CD4-positive, alpha-beta T cell (primary cell): ENCODE measurements around the gene BTG4. TPM values are rescaled to one million over a fixed set of nuclear protein-coding genes. Genes with fewer than 3 reads are reported as not detected.

Experiments used
- ATAC-seq: fragments of 200-7000 bp; cut with Tn5 transposase; one replicate; pipeline ENCODE4 v1.10.0; 2022; ENCODE audit warnings: mild to moderate bottlenecking; ENCODE audit not compliant: poor library complexity
- CTCF ChIA-PET: fragments of 350-600 bp; sonication (Branson Sonifier 250); formaldehyde crosslinking; loops from one replicate; lab custom pipeline; 2021; ENCODE audit warnings: antibody characterized with exemption, inconsistent platforms; lab: Charles Lee
- POLR2A ChIA-PET: fragments of 350-600 bp; sonication (Branson Sonifier 250); formaldehyde crosslinking; loops from one replicate; lab custom pipeline; 2021; ENCODE audit warnings: antibody characterized with exemption, inconsistent platforms; lab: Charles Lee
- DNase-seq, 14 experiments: peaks; one replicate each; pipeline ENCODE4 v3.0.0-alpha.2; 2013 to 2020; ENCODE audit warnings: mixed read lengths in 2 of 14
- H3K27ac ChIP-seq, 2 donors: one replicate each; pipeline versions ENCODE4 v1.5.1 to v1.7.0; 2013; ENCODE audit warnings: low read length in 2 of 2, low read depth in 1 of 2, mild to moderate bottlenecking in 1 of 2
- H3K27me3 ChIP-seq, 2 experiments: 1 replicate in 1 of 2; 2 replicates in 1 of 2; pipeline versions ENCODE4 v1.6.1 to v1.7.0; 2013; ENCODE audit warnings: low read length in 2 of 2, control low read depth in 1 of 2, mild to moderate bottlenecking in 1 of 2, moderate library complexity in 1 of 2; ENCODE audit not compliant: insufficient read depth in 2 of 2, control insufficient read depth in 1 of 2
- H3K36me3 ChIP-seq: one replicate; pipeline ENCODE4 v1.6.1; 2013; ENCODE audit warnings: low read length, control low read depth; ENCODE audit not compliant: insufficient read depth
- H3K4me1 ChIP-seq: one replicate; pipeline ENCODE4 v1.6.1; 2013; ENCODE audit warnings: low read length, control low read depth; ENCODE audit not compliant: insufficient read depth
- H3K4me3 ChIP-seq: one replicate; pipeline ENCODE4 v1.5.1; 2013; ENCODE audit warnings: mild to moderate bottlenecking, low read length, moderate library complexity
- H3K9me3 ChIP-seq, 2 experiments: 1 replicate in 1 of 2; 2 replicates in 1 of 2; pipeline versions ENCODE4 v1.6.1 to v1.7.0; 2013; ENCODE audit warnings: low read length in 2 of 2, mild to moderate bottlenecking in 2 of 2, control low read depth in 1 of 2, moderate library complexity in 1 of 2; ENCODE audit not compliant: control insufficient read depth in 1 of 2, insufficient read depth in 1 of 2
- H3K27ac Mint-ChIP-seq: one replicate; pipeline ENCODE4 v1.8.0; 2020; ENCODE audit warnings: mixed read lengths
- H3K27me3 Mint-ChIP-seq: one replicate; pipeline ENCODE4 v1.8.0; 2021; ENCODE audit warnings: mixed read lengths
- H3K36me3 Mint-ChIP-seq: one replicate; pipeline ENCODE4 v1.8.0; 2021; ENCODE audit warnings: low read depth, mixed read lengths
- H3K4me1 Mint-ChIP-seq: one replicate; pipeline ENCODE4 v1.8.0; 2021; ENCODE audit warnings: low read depth, mixed read lengths
- H3K4me3 Mint-ChIP-seq: one replicate; pipeline ENCODE4 v1.8.0; 2020; ENCODE audit warnings: mild to moderate bottlenecking, mixed read lengths
- H3K9me3 Mint-ChIP-seq: one replicate; pipeline ENCODE4 v1.8.0; 2020; ENCODE audit warnings: mixed read lengths
- intact Hi-C, 2 experiments: fragments of 100-400 bp; cut with DNase I in 1 of 2; cut with micrococcal nuclease in 1 of 2; formaldehyde crosslinking; loops; one replicate each; pipeline versions ENCODE4 v1.15.1 to v1.9.0; 2023 to 2025; cut with DNase I, micrococcal nuclease
- total RNA-seq, 174 experiments: library from RNA in 2 of 174; stranded (reverse) in 2 of 174; gene quantifications; one replicate each; pipeline ENCODE4 v1.2.3 and lab custom pipeline; 2021 to 2026
- TF ChIP-seq, protein P1 (sequence below): fragments of 200-600 bp; IDR thresholded peaks from one replicate; pipeline ENCODE4 v1.8.0; 2022; ENCODE audit warnings: antibody characterized with exemption, mild to moderate bottlenecking

Gene BTG4
- total RNA-seq, 2 experiments from 2014 or later, result not detected

DNA sequence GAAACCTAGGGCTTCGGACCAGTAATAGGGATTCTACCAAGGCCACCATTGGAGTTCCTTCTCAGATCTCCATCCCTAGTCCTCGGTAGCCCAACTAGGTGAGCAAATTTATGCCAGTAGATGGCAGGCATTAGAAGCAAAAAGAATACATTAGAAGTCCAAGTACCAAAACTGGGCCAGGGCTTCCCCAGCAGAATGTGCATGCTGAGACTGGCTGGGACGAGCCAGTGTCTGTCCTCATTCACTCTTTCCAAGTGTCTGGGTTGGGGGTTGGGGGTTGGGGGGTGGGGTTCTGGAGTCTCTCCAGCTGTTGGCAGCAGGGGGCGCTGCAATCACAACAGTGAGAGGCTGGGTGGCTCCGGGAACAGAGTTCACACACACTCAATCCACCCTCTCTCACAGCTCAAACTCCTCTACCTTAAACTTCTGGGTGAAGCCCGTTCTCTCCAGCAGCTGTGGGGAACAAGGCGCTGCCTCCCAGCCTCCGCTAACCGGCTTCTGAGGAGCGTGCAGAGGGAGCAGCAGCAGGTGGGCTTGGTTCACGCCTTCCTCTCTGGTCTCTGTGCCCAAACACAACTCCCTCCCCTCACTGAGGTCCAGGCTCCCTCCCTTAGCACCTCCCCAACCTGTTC is 57.5 kb downstream of the BTG4 start:
- TF ChIP-seq, protein P1, sequence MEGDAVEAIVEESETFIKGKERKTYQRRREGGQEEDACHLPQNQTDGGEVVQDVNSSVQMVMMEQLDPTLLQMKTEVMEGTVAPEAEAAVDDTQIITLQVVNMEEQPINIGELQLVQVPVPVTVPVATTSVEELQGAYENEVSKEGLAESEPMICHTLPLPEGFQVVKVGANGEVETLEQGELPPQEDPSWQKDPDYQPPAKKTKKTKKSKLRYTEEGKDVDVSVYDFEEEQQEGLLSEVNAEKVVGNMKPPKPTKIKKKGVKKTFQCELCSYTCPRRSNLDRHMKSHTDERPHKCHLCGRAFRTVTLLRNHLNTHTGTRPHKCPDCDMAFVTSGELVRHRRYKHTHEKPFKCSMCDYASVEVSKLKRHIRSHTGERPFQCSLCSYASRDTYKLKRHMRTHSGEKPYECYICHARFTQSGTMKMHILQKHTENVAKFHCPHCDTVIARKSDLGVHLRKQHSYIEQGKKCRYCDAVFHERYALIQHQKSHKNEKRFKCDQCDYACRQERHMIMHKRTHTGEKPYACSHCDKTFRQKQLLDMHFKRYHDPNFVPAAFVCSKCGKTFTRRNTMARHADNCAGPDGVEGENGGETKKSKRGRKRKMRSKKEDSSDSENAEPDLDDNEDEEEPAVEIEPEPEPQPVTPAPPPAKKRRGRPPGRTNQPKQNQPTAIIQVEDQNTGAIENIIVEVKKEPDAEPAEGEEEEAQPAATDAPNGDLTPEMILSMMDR, result no peak
- Mint-ChIP-seq H3K27ac (no peak overlapping the region), H3K9me3 (no peaks in the 10 kb centered on the region), H3K4me1 (no peaks in the 10 kb centered on the region), H3K4me3 (no peak overlapping the region), H3K27me3 (peaks cover 11% of the 10 kb centered on the region), H3K36me3 (no peaks in the 10 kb centered on the region)
- Histone ChIP-seq H3K36me3 (no peaks in the 10 kb centered on the region), H3K4me3 (no peak overlapping the region), H3K4me1 (no peaks in the 10 kb centered on the region), H3K27ac (no peak overlapping the region), H3K9me3 (no peaks in the 10 kb centered on the region), H3K27me3 (peaks cover 0 to 4% of the 10 kb centered on the region in 2 experiments)
- intact Hi-C loops, result no loop called here
- ChIA-PET CTCF (interaction anchor here (0.5 to 1.2 kb wide), 2 partner anchors 8 to 89 kb away, joined by 3 to 4 read pairs; no protein-coding TSS in a partner anchor), POLR2A (no interaction called here)
- ATAC-seq (peak; percentile 56), DNase-seq (peak in 6 of 14 experiments; percentile 13 to 49 (median 28))

DNA sequence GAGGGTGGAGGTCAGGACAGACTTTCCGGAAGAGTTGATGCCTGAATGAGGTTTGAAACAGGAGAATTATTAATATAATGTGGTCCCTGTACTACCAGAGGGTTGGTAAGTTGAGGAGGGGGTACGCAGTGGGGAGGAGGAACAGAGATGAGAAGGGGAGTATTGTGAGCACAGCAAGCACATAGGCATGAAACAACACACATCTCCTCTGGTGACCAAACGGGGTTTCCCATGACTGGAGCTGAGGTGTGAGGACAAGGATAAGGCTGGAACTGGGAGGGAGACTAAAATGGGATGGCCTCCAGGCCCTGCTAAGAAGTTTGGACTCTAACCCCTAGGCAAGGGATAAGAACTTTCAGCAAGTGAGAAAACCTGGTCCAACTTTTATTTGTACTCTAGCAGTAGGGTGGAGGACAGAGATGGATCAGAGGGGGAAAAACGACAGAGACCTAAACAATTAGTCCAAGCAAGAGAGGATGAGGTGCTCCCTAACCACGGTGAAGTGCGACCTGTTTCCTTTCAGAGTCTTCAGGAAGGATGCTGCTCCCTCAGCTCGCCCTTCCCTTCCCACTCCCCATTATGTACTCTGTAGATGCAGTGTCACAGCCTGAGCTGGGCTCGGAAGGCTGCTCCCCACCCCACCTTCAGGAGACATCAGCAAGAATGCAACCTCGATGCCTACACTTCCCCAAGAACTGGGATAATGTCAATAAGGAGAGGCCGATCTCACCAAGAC is 59.2 kb downstream of the BTG4 start:
- no peak for DNase-seq
- Mint-ChIP-seq H3K27ac (no peak overlapping the region), H3K4me3 (no peak overlapping the region), H3K36me3 (no peaks in the 10 kb centered on the region), H3K4me1 (no peaks in the 10 kb centered on the region), H3K27me3 (peaks cover under 1% of the 10 kb centered on the region), H3K9me3 (no peaks in the 10 kb centered on the region)
- no peak for ATAC-seq
- POLR2A ChIA-PET, result no interaction called here
- H3K4me3 ChIP-seq, result no peak overlapping the region
- CTCF ChIA-PET, result no interaction called here
- TF ChIP-seq, protein P1, result no peak
- no peaks in the 10 kb centered on the region for H3K36me3 ChIP-seq
- no peaks in the 10 kb centered on the region for H3K27me3 ChIP-seq
- no peak overlapping the region for H3K27ac ChIP-seq
- H3K9me3 ChIP-seq, result no peaks in the 10 kb centered on the region
- intact Hi-C loops, result no loop called here
- H3K4me1 ChIP-seq, result no peaks in the 10 kb centered on the region

DNA sequence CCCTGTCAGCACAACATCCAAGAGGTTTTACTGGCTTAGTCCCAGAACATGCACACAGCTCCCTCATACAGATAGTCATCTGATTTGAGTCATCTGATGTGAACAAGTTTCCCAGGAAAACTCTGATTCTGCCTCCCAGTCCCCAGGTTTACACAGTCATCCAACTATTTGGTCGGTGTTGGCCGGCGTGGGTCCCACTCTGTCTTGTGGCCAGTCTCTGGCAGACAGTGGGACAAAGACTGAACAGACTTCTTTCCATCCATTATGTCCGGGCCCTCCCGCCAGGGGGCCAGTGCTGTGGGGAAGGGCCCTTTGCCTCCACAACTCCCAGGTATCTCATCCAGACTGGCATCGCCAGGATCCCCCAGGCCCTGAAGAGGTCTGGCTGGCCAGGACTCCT is 60.0 kb downstream of the BTG4 start:
- ATAC-seq (no peak), DNase-seq (no peak)
- CTCF ChIA-PET, result no interaction called here
- intact Hi-C loops, result no loop called here
- Mint-ChIP-seq H3K27ac (no peak overlapping the region), H3K4me3 (no peak overlapping the region), H3K4me1 (no peaks in the 10 kb centered on the region), H3K36me3 (no peaks in the 10 kb centered on the region), H3K9me3 (no peaks in the 10 kb centered on the region), H3K27me3 (no peaks in the 10 kb centered on the region)
- TF ChIP-seq, protein P1, result no peak
- Histone ChIP-seq H3K9me3 (no peaks in the 10 kb centered on the region), H3K36me3 (no peaks in the 10 kb centered on the region), H3K4me3 (no peak overlapping the region), H3K27me3 (no peaks in the 10 kb centered on the region), H3K27ac (no peak overlapping the region), H3K4me1 (no peaks in the 10 kb centered on the region)
- POLR2A ChIA-PET, result no interaction called here
